Activated T-cell treated with anti-CD3 and anti-CD28 coated beads, Interleukin-2, amount 50 U/mL, for 4 hours (primary cell): ENCODE measurements around the gene DYTN. TPM values are rescaled to one million over a fixed set of nuclear protein-coding genes. Genes with fewer than 3 reads are reported as not detected.
"Not testable (repeated sequence)": the region's sequence is repeated elsewhere in the genome, so short reads cannot be mapped to it uniquely, and the experiment has no call there.

Experiments
- ATAC-seq, 2 donors: fragments of 200-7000 bp; cut with Tn5 transposase; one replicate each; pipeline ENCODE4 v1.10.0; 2021
- DNase-seq: peaks from one replicate; pipeline ENCODE4 v3.0.0-alpha.2; 2020
- H3K27me3 Mint-ChIP-seq: one replicate; pipeline ENCODE4 v1.8.0; 2021; ENCODE audit warnings: low read depth, mixed read lengths
- H3K36me3 Mint-ChIP-seq: one replicate; pipeline ENCODE4 v1.8.0; 2022; ENCODE audit warnings: mixed read lengths; ENCODE audit not compliant: insufficient read depth
- H3K4me1 Mint-ChIP-seq: one replicate; pipeline ENCODE4 v1.8.0; 2021; ENCODE audit warnings: low read depth, mixed read lengths
- H3K4me3 Mint-ChIP-seq: one replicate; pipeline ENCODE4 v1.8.0; 2021; ENCODE audit warnings: mild to moderate bottlenecking, moderate library complexity, mixed read lengths
- H3K9me3 Mint-ChIP-seq: one replicate; pipeline ENCODE4 v1.8.0; 2021; ENCODE audit warnings: mixed read lengths
- total RNA-seq, 3 donors: library from RNA; stranded (reverse); gene quantifications; one replicate each; pipeline ENCODE4 v1.2.1, GENCODE V29; 2021

Gene DYTN
- total RNA-seq, 3 donors from 2014 or later = not detected

DNA sequence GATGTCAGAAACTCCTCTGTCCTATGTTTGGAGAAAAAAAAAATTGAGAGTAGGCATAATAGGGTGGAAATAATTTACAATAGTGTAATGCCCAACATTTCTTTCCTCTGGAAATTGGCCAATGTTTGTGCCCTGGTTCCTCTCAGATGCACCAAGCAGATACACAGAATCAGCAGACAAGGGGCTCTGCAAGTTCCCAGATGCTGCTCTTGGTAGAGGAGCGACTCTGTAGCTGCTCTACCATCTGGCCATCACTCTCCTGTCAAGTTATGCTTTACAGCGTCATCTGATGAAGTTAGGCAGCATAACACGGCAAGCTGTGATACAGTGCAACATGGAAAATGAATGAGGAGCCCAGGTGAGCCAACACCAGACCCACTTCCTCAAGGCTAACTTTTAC, 1.6 kb downstream of the DYTN start:
- no peaks in the 10 kb centered on the region for H3K4me1 Mint-ChIP-seq
- no peaks in the 10 kb centered on the region for H3K36me3 Mint-ChIP-seq
- DNase-seq = no peak
- H3K27me3 Mint-ChIP-seq = peaks cover 12% of the 10 kb centered on the region
- ATAC-seq = no peak
- H3K9me3 Mint-ChIP-seq = no peaks in the 10 kb centered on the region
- no peak overlapping the region for H3K4me3 Mint-ChIP-seq

DNA sequence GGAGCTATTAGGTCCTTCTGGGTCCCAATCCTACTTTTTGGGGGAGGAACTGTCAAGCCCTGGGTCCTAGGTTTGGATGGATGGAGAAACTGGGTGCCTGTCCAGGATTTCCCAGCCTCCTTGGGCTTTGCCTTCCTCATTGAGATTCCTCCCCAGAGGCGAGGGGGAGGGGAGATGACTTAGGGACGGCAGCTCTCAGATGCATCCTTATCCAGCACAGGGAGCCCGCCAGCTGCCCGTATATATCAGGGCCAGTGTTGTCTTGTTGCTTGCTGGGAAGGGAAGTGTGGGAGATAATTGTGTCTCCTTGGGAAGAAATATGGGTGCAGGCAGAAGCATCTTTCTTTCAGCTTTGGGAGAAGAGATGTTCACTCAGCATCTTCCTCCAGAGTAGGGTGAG, 3.0 kb downstream of the DYTN start:
- not testable (repeated sequence) for H3K4me1 Mint-ChIP-seq, H3K36me3 Mint-ChIP-seq, H3K27me3 Mint-ChIP-seq, DNase-seq, H3K9me3 Mint-ChIP-seq, H3K4me3 Mint-ChIP-seq, ATAC-seq

- no peak for ATAC-seq
- H3K27me3 Mint-ChIP-seq = peaks cover 6% of the 10 kb centered on the region
- H3K4me3 Mint-ChIP-seq = no peak overlapping the region
- no peaks in the 10 kb centered on the region for H3K9me3 Mint-ChIP-seq
- H3K4me1 Mint-ChIP-seq = no peaks in the 10 kb centered on the region
- no peak for DNase-seq
- no peaks in the 10 kb centered on the region for H3K36me3 Mint-ChIP-seq
Measured at GRCh38 chr2:206713746-206714145, 4.5 kb downstream of the DYTN start.

- DNase-seq = no peak
- Mint-ChIP-seq H3K9me3 (no peaks in the 10 kb centered on the region), H3K4me1 (no peaks in the 10 kb centered on the region), H3K27me3 (peaks cover 2% of the 10 kb centered on the region), H3K4me3 (no peak overlapping the region), H3K36me3 (no peaks in the 10 kb centered on the region)
- ATAC-seq = no peak
Measured at GRCh38 chr2:206708286-206708685, 9.9 kb downstream of the DYTN start.

DNA sequence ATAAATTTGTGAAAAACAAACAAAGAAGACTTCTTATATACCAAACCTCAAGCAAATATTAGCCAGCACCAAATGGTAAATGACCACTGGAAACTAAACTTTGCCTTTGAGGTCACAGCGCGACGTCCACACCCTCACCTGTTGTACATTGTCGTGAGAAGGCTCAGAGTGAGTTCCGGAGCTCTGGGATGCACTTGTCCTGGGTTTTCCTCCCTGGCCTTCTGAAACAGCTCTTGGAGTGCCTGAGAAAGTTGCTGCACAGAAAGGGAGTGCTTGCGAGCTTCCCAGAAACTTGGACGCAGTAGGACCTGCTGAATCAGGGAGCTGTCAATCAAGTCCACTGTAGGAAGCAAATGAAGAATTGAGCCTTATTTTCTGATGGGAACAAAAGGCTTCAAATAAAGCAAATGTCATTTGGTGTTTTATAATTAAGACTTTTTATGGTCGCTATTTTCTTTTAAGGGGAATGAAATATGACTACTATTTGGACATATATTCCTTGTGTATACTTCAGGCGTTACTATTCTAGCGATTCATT, 11.0 kb downstream of the DYTN start:
- ATAC-seq (no peak), DNase-seq (no peak)
- H3K36me3 Mint-ChIP-seq = no peaks in the 10 kb centered on the region
- H3K9me3 Mint-ChIP-seq = no peaks in the 10 kb centered on the region
- no peak overlapping the region for H3K4me3 Mint-ChIP-seq
- peaks cover 3% of the 10 kb centered on the region for H3K27me3 Mint-ChIP-seq
- H3K4me1 Mint-ChIP-seq = no peaks in the 10 kb centered on the region

GRCh38 chr2:206701952-206702605, 16.1 kb downstream of the DYTN start:
- no peak overlapping the region for H3K4me3 Mint-ChIP-seq
- H3K9me3 Mint-ChIP-seq = no peaks in the 10 kb centered on the region
- H3K36me3 Mint-ChIP-seq = no peaks in the 10 kb centered on the region
- peaks cover 15% of the 10 kb centered on the region for H3K27me3 Mint-ChIP-seq
- DNase-seq (no peak), ATAC-seq (no peak)
- no peaks in the 10 kb centered on the region for H3K4me1 Mint-ChIP-seq

- Mint-ChIP-seq H3K4me3 (no peak overlapping the region), H3K4me1 (no peaks in the 10 kb centered on the region), H3K27me3 (peaks cover 15% of the 10 kb centered on the region), H3K9me3 (no peaks in the 10 kb centered on the region), H3K36me3 (no peaks in the 10 kb centered on the region)
- ATAC-seq = peak in 1 of 2 donors; percentile 43
- DNase-seq = no peak
Measured at GRCh38 chr2:206700156-206700555, 18.0 kb downstream of the DYTN start.

DNA sequence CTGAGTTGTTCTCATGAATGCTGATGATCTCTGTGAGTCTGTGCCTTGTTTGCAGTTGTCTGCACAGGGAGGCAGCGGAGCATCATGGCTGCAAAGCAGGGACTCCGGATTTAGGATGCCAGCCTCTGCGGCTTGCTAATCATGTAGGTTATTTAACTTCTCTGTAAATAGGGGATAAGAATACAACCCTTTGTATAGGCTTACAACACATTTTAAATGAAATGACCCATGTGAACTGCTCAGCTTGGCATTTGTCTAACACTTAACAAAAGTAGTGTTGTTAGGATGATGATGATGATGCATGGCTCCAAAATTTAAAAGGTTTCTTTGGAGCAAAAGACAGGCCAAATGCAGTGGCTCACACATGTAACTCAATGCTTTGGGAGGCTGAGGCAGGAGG, 19.4 kb downstream of the DYTN start:
- Mint-ChIP-seq H3K9me3 (no peaks in the 10 kb centered on the region), H3K4me3 (no peak overlapping the region), H3K4me1 (no peaks in the 10 kb centered on the region), H3K27me3 (peaks cover 15% of the 10 kb centered on the region), H3K36me3 (no peaks in the 10 kb centered on the region)
- ATAC-seq (no peak), DNase-seq (no peak)

GRCh38 chr2:206696910-206697309, 21.3 kb downstream of the DYTN start:
- H3K27me3 Mint-ChIP-seq = peaks cover 9% of the 10 kb centered on the region
- DNase-seq = no peak
- no peak for ATAC-seq
- H3K36me3 Mint-ChIP-seq = no peaks in the 10 kb centered on the region
- no peaks in the 10 kb centered on the region for H3K4me1 Mint-ChIP-seq
- no peak overlapping the region for H3K4me3 Mint-ChIP-seq
- no peaks in the 10 kb centered on the region for H3K9me3 Mint-ChIP-seq

DNA sequence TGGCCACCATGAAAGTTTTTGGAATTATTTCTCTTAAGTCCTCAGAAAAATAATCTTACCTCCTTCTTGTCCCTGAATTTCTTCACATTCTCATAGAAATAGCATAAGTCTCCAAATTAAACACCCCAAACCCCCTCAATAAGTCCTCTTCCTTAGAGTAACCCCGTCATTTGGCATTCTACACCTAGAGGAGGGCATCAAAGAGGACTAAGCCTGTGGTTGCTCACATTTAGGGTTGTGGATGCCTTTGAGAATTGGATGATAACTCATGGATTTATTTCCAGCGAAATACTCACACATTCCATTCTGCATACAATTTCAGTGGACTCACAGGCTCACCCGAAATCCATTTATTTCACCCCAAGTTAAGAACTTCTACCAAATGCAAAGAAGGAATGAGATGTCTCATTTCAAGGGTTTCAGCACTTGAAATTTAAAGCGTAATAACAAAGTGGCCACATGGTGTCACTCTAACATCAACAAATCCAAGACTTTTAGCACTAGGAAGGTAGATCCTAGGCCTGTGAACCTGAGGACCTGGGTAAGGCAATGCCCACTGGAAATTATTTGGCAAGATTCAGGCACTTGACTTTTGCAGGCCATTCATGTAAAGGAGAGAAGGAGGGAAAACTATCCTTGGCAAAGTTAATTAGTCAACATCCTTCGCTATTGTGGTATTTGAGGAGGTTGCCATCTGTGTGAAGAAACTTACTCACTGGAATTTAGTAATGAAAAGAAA, 24.6 kb downstream of the DYTN start:
- DNase-seq (no peak), ATAC-seq (peak in 1 of 2 donors; percentile 53)
- Mint-ChIP-seq H3K9me3 (no peaks in the 10 kb centered on the region), H3K4me3 (no peak overlapping the region), H3K27me3 (no peaks in the 10 kb centered on the region), H3K36me3 (no peaks in the 10 kb centered on the region), H3K4me1 (peaks cover 4% of the 10 kb centered on the region)

GRCh38 chr2:206692971-206693370, 25.2 kb downstream of the DYTN start:
- Mint-ChIP-seq H3K4me1 (peaks cover 6% of the 10 kb centered on the region), H3K9me3 (no peaks in the 10 kb centered on the region), H3K36me3 (no peaks in the 10 kb centered on the region), H3K4me3 (no peak overlapping the region), H3K27me3 (no peaks in the 10 kb centered on the region)
- DNase-seq = no peak
- ATAC-seq = no peak

DNA sequence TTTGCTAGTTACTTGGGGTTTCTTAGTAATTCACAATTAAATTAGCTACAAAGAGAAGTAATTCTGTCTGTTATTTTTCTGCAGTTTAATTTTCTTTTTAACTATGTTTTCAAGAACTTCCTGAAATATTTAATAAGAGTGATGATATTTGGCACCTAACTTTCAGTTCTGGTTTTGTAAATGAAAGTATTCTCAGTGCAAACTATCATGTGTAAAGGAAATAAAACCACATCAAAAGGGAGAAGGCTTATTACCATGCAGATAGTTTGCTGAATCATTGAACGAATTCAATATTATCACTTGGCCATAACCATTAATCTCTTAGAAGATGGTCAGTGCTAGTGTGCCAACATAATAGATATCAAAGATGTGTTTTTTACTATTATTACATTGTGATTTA, 29.2 kb downstream of the DYTN start:
- Mint-ChIP-seq H3K9me3 (no peaks in the 10 kb centered on the region), H3K36me3 (no peaks in the 10 kb centered on the region), H3K27me3 (peaks cover 2% of the 10 kb centered on the region), H3K4me3 (no peak overlapping the region), H3K4me1 (peaks cover 6% of the 10 kb centered on the region)
- ATAC-seq = no peak
- no peak for DNase-seq

- no peak for DNase-seq
- no peak for ATAC-seq
- Mint-ChIP-seq H3K27me3 (peaks cover 2% of the 10 kb centered on the region), H3K9me3 (no peaks in the 10 kb centered on the region), H3K36me3 (no peaks in the 10 kb centered on the region), H3K4me3 (no peak overlapping the region), H3K4me1 (peaks cover 6% of the 10 kb centered on the region)
Measured at GRCh38 chr2:206688453-206688852, 29.7 kb downstream of the DYTN start.

DNA sequence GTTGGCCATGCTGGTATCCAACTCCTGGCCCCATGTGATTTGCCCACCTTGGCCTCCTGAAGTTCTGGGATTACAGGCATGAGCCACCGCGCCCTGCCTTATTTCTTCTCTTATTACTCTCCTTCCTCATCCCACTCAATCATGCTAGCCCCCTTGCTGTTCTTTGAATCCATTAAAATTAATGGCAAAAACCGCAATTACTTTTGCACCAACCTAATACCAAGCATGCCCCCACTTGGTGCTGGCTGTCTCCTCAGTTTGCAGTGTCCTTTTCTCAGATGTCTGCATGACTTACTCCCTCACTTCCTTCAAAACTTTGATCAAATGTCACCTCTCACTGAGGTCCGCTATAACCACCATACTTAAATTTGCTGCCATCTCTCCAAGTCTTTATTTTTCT, 34.6 kb downstream of the DYTN start:
- Mint-ChIP-seq H3K27me3 (peaks cover 2% of the 10 kb centered on the region), H3K4me1 (peaks cover 2% of the 10 kb centered on the region), H3K9me3 (no peaks in the 10 kb centered on the region), H3K4me3 (no peak overlapping the region), H3K36me3 (no peaks in the 10 kb centered on the region)
- DNase-seq = no peak
- ATAC-seq = no peak
